Fibroblast of skin of back (primary cell): ENCODE measurements around the gene KIF1A.

ENCODE experiments used
- DNase-seq: peaks from one replicate; pipeline ENCODE4 v3.0.0-alpha.2; 2013

The KIF1A gene

DNA sequence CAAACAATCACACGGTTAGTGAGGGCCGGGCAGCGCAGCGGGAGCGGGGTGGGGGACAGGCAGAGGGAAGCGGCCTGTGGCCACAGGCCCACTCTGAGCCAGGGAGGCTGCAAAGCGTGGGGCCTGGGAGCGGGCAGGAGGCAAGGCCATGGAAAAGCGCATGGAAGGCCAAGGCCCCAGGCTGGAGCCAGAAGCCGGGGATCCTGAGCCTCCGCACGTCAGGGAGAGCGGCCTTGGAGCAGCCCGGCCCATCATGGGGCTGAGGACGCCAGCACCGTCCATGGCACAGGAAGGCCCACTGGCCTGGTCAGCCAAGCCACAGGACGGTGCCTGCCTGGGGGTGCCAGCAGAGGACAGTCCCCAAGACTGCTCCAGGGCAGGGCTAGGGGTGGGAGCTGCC lies 85.3 kb downstream of the KIF1A start:
- no peak for DNase-seq

DNA sequence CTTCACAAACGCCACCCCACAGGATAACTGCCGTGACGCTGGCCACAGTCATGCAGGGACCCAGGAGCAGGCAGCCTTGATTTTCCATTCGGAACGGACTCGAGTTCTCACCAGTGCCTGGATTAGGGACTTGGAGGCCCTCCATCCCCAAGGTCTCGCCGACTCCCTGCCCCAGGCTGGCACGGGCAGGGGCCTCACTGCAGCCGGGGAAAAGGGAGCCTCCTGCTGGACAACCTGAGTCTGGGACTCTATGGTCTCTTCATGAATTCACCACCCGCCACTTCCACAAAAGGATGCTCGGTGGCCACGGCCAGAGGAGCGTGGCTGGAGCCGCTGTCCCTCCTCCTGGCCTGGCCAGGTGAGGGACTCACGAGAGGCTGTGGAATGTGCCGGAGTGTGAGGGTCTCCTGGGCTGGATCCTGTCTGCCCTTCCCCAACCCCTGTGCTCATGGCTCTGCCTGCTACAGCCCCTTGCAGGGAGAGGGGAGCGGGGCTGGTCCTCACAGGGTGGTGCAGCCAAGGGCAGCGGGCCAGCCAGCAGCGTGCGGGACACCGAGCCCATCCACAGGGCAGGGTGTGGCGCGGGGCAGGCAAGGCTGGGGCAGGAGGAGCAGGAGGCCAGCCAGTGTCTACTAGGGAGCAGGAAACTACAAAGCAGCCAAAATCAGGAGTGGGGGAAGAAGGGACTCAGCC lies 86.1 kb downstream of the KIF1A start:
- DNase-seq = no peak

DNA sequence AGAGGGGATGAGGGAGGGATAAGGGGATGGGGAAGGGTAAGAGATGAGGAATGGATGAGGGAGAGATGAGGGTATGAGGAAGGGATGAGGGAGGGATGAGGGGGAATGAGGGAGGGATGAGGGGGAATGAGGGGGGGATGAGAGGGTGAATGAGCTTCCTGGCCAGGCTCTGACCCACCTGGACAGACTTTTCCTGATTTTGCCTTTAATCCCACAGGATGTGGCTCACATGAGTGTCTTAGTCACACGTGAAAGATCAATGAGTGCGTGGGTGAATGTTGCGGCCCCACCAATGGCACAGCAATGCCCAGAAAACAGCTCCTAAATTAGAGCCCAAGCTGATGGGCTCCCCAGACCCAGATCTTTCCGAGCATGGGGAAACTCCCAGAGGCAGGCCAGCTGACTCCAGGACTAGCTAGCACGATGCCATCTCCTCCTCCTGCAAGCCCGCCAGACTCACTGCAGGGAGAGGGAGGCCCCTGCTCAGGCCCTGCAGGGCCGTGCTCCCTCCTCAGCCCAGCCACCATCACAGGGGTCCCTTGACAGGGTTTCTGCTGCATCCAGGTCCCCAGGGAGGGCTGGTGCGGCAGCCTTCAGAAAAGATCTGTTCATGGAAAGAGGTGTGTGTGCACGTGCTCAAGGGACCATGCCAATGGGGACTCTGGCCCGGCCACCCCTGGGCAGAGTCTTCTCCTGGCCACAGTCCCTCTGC lies 87.0 kb downstream of the KIF1A start:
- DNase-seq = no peak

DNA sequence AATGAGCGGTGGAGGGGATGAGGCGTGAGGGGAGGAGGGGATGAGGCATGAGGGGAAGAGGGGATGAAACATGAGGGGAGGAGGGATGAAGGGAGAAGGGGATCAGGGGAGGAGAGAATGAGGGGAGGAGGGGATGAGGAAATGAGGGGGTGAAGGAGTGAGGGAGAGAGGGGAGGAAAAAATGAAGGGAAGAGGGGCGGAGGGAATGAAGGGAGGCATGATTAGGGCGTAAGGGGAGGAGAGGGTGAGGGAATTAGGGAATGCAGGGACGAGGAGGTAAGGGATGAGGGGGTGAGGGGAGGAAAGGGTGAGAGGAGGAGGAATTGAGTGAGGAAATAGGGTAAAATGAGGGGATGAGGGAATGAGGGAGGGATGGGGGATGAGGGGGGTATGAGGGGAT lies 87.8 kb downstream of the KIF1A start:
- no peak for DNase-seq

GRCh38 chr2:240731178-240731545 lies 88.9 kb downstream of the KIF1A start:
- DNase-seq = peak; percentile 5

DNA sequence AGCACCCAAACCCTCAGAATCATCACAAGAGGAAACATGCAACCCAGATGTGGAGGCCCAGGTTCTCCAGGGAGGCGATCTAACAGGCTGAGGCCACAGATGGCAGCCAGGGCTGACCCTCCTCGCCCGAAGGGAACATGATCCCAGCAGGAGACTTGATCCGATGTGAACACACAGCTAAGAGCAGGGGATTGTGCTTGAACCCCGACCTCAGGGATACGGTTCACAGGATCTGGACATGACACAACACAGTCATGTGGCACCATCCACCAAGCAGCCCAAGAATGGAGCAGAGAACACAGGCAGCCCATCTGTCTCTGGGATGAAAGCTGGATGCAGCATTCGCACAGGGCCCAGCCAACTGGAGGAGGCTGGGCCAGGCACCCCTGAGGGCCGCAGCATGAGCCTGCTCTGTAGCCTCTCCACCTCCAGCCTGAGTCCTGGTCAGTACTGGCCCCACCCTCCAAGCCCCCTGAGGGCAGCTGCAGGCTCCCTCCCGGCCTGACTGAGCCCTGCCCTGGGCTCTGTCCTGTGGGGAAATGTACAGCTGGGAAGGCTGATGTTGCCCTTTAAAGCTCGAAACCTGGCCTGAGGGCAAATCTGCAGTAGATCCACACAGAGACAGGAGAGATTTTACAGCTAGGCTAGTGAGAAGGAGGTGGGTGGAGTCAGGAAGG lies 89.4 kb downstream of the KIF1A start:
- DNase-seq = no peak

GRCh38 chr2:240728827-240729226 lies 91.2 kb downstream of the KIF1A start:
- no peak for DNase-seq

GRCh38 chr2:240728361-240728760 lies 91.7 kb downstream of the KIF1A start:
- DNase-seq = no peak

DNA sequence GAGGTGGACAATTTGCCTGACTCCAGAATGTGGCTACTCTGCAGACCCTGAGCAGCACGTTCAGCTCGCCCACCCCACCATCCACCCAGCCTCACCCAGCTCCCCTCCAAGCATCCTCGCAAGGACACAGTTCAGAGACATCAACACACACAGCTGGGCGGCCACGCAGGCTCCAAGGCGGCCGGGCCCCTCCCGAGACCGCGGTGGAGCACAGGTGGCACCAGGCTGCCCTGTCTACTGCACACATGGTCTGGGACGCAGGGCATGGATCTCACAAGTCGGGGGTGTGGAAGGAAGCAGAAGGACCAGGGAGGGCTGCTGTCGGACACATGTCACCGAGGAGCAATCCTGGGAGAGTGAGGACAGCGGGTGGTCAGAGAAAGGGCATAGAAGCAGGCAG lies 92.1 kb downstream of the KIF1A start:
- no peak for DNase-seq

DNA sequence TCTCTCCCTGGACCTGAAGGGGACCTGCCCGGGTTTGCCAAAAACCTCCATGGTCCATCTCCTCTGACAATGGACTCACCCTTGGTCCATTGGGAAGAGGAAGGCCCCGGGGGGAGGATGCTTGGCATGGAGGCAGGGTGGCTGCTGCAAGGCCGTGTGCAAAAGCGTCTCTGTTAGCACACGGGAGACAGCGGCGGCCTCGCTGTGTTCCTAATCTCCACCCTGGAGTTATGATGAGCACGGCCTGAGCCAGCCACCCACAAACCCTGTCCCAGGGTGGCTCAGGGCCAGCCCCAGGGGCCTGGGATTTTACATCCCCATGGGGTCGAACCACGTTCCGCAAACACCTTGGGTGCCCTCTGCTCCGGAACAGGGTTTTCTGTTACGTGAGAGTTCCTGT lies 92.6 kb downstream of the KIF1A start:
- no peak for DNase-seq

GRCh38 chr2:240726876-240727275 lies 93.1 kb downstream of the KIF1A start:
- no peak for DNase-seq

DNA sequence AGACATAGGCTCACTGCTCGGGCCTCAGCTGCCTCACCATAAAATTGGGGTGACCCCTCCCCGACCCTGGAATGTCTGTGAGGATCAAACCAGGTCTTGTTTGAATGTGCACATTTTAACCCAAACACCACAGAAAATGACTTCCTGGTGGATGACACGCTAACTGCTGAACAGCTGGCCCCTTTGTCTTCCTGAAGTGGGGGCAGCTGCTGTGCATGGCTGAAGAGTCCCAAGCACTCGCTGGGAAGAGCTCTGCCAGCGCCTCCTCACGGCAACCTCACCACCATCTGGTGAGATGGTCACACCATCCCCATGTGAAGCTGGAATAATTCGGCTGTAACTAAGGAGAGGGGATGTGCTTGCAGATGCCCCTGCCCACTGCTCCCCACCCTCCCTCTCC lies 94.3 kb downstream of the KIF1A start:
- no peak for DNase-seq

GRCh38 chr2:240725266-240725665 lies 94.8 kb downstream of the KIF1A start:
- DNase-seq = no peak

DNA sequence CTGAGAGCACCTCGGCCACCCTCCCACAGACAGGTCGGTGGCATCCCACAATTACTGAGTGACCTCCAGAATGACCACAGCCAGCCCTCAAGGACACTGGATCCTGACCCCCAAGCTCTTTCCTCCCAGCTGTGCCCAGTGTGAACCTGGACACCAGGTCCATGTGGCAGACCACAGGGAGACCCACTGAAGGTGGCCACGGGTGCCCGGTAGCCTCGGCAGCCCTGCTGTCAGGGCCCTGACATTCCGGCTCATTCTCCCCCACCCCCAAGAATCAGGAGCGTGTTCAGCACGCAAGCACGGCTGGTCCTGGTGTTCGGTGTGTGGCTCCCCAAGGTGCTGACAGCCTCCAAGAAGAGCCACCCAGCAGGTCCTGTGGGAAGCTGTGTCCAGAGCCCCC lies 95.6 kb downstream of the KIF1A start:
- DNase-seq = no peak

DNA sequence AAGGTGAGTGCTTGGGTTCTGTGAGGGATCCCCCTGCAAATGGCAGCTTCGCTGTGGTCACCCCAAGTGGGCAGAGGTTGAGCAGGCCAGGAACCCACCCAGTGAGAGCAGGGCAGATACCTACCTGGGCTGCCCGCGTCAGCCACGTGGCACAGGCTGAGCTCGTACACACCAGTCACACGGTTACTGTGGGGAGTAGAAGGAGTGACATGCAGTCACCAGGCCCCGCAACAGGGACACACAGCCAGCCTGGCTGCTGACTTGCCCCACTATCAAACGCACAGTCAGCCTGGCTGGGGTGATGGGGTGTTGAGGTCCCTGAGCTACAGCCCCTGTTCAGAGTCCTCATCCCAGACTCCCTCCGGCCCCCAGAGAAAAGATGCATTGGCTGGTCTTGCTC lies 96.2 kb downstream of the KIF1A start:
- DNase-seq = no peak

- no peak for DNase-seq
Observed at GRCh38 chr2:240722796-240723735, 97.0 kb downstream of the KIF1A start.

DNA sequence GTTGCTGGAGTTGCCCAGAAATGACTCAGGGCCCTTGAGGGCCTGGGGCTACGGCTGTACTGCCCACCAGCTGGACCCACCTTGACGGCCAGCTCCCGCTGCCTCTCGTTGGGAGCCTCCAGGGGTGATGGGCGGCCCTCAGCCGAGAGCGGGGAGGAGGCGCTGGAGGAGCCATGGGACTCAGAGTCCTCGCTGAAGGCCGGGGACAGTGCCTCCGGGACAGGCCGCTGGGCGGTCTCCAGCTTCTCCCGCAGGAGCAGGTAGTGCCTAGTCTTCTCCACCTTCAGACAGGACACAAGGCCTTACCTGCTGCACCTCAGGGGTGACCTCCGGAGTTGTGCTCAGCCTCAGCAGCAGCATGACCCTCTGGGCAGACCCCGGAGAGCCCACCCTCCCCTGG lies 97.6 kb downstream of the KIF1A start:
- no peak for DNase-seq

DNA sequence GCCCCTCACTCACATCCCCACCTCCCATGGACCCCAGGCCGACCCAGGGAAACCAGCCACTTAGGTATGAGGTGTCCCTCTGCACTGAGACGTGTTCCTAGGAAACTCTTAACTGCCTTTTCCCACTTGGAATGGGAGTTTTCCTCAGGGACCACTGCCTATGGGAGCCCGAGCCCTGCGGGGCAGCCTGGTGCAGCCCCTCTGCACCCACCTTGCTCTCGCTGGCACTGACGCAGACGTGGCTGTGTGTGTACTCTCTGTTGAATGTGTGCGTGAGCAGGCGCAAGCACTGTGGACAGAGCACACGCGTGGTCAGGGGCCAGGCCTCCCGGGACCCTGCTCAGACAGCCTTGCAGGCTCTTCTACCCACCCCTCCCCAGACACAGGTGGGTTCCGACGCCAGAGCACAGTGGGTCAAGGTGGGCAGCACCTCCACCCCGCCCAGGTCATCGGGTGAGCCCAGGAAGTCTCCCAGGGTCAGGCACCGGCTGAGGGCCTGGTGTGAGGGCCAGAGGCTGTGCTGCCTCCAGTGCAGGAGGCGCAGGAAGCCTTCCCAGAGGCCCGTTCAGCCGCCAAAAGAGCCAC lies 98.3 kb downstream of the KIF1A start:
- no peak for DNase-seq

DNA sequence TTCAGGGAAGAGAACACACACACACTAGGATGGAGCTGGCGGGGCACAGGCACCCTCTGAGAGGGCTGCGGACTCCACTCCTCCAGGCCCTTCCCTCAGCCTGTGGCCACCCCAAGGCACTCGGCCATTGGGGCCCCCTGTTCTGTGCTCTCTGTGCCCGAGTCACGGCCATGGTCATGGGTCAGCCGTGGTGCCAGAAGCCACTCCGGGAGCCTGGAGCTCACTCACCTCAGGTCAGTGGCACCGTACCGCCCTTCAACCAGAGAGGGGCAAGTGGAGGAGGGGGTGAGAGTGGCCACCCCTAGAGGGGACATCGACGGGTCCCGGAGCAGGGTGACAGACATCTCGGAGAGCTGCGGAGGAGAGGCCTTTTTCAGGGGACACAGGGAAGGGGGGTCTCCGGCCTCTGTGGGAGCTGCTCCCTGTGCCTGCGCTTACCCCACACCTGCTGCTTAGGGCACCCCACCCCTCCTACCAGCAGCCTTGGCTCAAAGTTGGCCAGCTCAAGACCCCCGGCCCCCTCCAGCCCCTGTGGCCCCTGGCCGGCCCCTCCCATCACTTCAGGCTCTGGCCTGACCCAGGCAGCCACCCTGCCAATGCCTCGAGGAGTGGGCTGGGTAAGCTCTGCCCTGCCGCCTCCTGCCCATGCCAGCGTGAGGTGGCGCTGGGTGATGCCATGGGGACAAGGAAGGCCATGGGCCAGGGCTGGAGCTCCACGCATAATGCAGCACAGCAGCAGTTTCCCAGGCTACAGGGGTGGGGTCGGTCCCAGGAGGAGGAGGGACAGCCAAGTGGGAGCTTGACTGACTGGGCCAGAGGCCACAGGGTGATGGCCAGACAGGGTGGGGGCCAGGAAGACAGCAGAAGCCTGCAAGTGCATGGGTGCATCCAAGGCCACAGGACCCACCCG lies 99.1 kb downstream of the KIF1A start:
- no peak for DNase-seq

- DNase-seq = no peak
Observed at GRCh38 chr2:240719676-240720545, 100.1 kb downstream of the KIF1A start.
